IPS-18c (cell line): ENCODE data around the gene FDXACB1.

Experiments
- H3K4me3 ChIP-seq: 2 replicates; pipeline ENCODE4 v1.7.0; 2013; ENCODE audit warnings: low read depth, mild to moderate bottlenecking, low read length, moderate library complexity; ENCODE audit not compliant: insufficient read depth
- H3K9me3 ChIP-seq: one replicate; pipeline ENCODE4 v1.6.1; 2013; ENCODE audit warnings: mild to moderate bottlenecking, low read length, moderate library complexity; ENCODE audit not compliant: control insufficient read depth, insufficient read depth

The FDXACB1 gene

DNA sequence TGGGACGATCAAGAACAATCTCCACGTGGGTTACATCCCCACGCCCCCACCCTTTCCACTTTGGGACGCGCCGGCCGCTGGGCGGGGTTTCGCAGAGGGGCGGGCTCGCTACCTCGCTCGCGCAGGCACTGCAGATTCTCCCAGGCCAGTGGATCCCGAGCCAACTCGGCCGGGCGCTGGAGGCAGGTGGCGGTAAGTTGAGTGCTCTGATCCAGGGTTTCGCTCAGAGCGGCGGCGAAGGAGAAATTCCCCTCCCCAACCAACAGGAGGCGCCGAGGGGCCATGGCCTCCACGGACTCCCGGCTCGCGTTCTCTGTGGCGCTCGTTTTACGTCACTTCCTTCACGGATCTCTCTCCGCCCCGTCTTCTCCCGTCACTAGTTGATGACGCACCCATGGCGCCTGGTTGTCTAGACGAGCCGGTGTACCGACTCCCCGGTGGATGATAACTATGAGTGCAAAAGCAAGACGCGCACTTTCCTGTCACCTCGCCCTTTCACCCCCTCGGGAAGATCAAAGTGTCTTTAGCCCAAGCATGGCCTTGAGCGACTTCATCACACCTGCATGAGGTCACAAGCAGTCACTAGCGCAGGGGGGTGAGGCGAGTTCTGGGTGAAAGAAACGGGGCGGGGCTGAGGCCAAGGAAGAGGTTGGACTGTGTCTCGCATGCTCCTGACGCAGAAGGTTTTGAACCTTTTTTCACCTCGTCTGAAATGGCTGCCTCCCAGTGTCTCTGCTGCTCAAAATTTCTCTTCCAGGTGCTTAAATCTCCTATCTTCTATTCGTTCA is at the start of gene FDXACB1, which contains the start of gene CFAP68:
TSS of gene FDXACB1 (minus strand) at position 317 of the 788 bp plus-strand sequence. CDS start at position 284, 33 bp downstream.
TSS of gene CFAP68 (plus strand) at position 693 of the 788 bp plus-strand sequence. CDS start at position 713, 20 bp downstream.
- H3K4me3 ChIP-seq: peak within 1 kb of the TSS; percentile 82
- no peaks in the 10 kb centered on the region for H3K9me3 ChIP-seq

DNA sequence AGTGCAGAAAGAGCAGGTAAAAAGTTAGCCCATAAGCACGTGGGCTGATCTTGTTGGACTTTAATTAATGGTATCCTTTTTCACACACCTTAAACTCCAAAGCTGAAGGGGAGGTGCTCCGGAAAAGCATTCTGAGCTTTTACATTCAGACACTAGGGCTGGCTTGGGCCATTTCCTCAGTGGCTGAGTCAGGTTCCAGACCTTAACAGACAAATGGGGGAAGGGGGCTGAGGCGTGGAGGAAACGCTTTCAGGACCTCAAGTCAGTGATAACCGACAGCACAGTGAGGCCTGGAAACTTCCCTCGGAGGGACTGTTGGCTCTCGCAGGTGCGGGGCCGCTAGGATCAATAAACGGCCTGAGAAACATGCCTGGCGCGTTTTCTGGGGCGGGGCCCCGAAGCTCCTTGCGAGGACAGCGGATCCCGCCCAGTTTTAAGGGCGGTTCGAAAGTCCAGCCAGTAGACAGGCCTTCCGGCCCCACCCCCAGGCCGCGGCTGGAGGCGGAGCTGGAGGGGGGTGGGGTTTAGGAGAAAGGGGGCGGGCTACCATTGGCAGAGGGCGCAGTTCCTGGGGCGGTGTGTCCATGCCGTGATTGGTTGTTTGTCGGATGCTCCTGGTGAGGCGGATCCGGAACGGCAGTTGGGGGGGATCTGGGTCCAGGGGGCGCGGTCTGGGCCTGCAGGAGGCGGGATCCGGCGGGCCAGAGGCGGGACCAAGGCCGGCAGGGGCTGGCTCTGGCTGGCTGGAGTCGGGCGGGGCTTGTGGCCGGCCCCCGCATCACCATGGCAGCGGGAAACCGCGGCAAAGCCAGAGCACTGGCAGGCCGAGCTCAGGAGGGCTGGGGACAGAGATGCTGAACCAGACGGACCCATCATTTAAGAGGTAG is 47.8 kb upstream of the FDXACB1 start:
- peak overlapping the region; percentile 56 for H3K4me3 ChIP-seq
- no peaks in the 10 kb centered on the region for H3K9me3 ChIP-seq

GRCh38 chr11:111925953-111926352 is 47.0 kb upstream of the FDXACB1 start:
- Histone ChIP-seq H3K4me3 (no peak overlapping the region), H3K9me3 (no peaks in the 10 kb centered on the region)

DNA sequence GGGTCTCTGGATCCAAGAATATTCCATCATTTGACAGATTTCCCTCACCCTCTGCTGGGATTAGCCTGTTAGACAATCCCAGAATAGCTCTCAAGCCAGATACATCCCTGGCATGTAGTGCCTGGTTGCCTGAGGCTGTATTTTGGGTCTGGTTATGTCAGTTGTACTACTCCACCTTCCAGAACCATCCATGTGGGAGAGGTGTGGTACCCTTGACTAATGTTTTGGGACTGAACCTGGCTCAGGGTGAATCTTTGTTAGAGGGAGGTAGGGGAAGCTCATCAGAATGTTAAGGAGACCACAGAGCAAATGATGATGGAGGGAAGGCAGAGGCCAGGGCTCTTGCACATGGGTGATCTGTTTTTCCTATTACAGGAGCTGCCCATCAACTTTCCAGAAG is 45.0 kb upstream of the FDXACB1 start:
- H3K9me3 ChIP-seq: no peaks in the 10 kb centered on the region
- H3K4me3 ChIP-seq: no peak overlapping the region

GRCh38 chr11:111923351-111923788 is 44.4 kb upstream of the FDXACB1 start:
- H3K4me3 ChIP-seq: no peak overlapping the region
- H3K9me3 ChIP-seq: no peaks in the 10 kb centered on the region

DNA sequence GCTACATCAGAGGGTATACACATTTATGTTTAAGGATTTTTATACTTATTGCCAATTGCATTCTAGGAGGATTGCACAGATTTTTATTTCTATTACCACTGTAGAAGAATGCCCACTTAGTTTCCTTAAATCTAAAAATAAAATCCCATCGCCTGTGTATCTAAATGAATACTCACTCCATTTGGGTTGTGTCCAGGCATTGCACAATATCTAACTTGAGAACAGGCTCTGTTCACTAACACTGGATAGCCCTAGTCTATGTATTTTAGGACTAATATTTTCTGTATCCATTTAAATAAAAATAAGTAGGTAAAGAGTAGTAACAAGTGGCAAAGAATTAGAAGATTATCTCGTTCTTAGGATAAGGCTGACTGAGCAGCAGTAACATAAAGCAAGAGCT is 43.8 kb upstream of the FDXACB1 start:
- no peak overlapping the region for H3K4me3 ChIP-seq
- no peaks in the 10 kb centered on the region for H3K9me3 ChIP-seq

DNA sequence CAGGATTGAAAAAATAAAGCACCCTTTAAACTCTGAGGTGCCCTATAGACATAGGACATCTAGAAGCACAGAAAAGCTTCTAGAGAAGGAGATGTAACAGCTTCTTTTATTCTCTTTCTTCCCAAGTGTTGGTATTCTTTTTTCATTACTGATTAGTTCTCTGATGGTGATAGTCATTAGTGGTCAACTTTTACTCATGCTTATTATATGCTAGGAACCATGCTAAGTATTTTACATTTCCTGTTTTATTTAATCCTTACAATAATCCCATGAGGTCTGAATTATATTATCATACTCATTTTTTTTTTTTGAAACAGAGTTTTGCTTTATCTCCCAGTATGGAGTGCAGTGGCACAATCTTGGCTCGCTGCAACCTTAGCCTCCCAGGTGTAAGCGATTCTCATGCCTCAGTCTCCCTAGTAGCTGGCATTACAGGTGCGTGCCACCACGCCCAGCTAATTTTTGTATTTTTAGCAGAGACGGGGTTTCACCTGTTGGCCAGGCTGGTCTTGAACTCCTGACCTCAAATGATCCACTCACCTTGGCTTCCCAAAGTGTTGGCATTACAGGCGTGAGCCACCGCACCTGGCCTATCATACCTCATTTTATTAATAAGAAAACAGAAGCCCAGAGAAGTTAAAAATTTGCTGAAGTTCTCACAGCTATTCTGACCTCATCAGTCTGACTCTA is 42.7 kb upstream of the FDXACB1 start:
- Histone ChIP-seq H3K9me3 (no peaks in the 10 kb centered on the region), H3K4me3 (no peak overlapping the region)

DNA sequence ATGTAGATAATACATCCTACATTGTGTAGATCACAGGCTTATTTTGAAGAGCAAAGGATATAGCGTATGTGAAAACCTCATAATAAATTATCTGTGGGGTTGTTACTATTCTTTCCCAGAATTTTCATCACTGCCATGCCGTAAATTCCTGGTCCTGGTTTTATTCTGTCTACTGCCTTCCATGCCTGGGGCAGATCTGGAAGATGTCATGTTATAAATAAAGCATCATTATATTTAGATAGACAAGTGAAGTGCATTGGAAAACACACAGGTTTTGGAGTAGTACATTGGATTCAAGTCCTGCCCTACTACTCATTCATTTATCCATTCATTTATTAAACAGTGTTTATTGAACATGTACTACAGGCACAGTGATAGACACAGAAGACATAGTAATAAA is 41.9 kb upstream of the FDXACB1 start:
- no peaks in the 10 kb centered on the region for H3K9me3 ChIP-seq
- no peak overlapping the region for H3K4me3 ChIP-seq

DNA sequence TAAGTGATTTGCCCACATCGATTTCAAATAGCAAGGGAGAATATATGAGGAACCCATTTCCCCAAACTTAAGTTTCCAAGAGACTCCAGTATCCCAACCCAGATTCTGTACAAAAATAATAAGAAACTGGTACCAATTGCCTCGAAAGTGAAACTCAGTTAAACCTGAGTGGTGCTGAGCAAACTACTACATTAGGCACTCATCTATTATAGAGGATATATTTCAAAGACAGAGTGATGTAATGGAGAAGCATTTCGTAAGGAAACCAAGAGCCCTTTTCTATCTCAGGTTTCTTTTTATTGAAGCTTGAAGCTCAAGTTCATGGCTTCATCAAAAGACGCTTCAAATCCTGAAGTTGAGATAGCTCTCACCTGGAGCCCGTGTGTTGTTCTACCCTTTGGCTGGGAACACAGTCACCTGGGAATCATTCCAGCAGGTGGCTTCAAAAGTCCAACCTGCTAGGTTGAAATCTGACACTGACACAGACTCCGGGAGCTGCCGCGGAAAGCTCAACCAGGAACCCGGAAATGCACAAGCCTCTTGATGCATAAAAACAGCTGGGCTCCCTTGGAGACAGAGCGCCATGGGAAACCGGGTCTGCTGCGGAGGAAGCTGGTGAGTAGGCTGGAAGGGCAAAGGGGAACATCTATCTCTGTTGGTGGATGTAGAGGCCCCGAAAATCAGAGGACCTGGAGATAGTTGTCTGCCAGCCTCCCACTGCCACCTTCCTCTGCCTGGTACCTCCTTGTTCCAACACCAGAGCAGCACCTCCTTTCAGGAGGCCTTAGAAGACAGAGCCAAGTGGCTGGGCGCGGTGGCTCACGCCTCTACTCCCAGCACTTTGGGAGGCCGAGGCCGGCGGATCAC is 39.7 kb upstream of the FDXACB1 start, which contains the start of gene C11orf52:
TSS of gene C11orf52 (plus strand) at position 524 of the 867 bp plus-strand sequence. CDS start at position 584, 60 bp downstream.
- no peaks in the 10 kb centered on the region for H3K9me3 ChIP-seq
- H3K4me3 ChIP-seq: 0 out of 2 replicates have a peak within 1 kb of the TSS, but pooled peaks have one; percentile 16

DNA sequence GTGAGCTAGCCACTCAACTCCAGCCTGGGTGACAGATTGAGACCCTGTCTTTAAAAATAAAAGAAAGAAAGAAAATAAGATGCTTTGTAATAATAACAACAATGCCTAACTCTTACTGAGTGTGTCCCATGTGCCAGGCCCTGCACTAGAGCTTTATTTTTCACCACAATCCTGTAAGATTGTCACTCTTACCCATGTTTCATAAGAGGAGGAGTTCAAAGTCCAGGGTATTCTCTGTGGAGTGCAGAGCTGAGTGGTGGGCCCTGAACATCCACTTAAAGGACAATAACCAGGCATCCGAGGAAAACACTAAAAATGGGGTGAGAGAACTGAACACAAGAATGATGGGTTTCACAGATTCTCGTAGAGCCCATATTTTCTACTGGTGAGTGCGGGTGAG is 38.8 kb upstream of the FDXACB1 start:
- H3K4me3 ChIP-seq: no peak overlapping the region

GRCh38 chr11:111917312-111917711 is 38.3 kb upstream of the FDXACB1 start:
- Histone ChIP-seq H3K9me3 (no peaks in the 10 kb centered on the region), H3K4me3 (no peak overlapping the region)

More for the DNA sequence above, 38.8 kb upstream of the FDXACB1 start:
- H3K9me3 ChIP-seq: no peaks in the 10 kb centered on the region

DNA sequence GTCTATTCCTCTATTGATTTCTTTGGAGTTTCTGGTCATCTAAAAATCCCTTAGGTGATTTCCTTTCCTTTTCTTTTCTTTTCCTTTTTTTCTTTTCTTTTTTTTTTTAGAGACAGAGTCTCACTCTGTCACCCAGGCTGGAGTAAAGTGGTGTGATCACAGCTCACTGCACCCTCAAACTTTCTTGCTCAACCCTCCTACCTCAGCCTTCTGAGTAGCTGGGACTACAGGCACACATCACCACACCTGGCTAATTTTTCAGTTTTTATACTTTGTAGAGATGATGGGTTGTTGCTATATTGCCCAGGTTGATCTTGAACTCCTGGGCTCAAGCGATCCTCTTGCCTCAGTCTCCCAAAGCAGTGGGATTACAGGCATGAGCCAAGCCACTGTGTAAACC is 37.8 kb upstream of the FDXACB1 start:
- no peaks in the 10 kb centered on the region for H3K9me3 ChIP-seq
- no peak overlapping the region for H3K4me3 ChIP-seq

DNA sequence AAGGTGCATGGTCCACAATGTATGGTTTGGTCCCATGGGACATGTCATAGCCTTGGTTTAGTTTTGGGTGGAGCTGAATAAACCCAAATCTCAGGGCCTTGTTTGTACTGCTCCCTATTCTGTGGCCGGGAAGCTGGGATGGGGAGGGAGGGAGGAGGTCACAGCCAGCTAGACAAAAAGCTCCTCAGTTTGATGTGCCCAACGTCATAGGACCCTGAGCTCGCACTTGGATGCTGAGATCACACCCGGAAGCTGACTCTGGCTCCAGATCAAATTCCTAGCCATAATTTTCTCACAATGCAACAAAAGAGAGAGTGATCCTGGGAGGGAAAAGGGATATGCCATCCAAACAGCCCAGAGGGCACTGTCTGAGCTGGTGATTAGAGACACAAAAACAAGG is 35.0 kb upstream of the FDXACB1 start:
- H3K9me3 ChIP-seq: no peaks in the 10 kb centered on the region
- H3K4me3 ChIP-seq: no peak overlapping the region

- H3K9me3 ChIP-seq: no peaks in the 10 kb centered on the region
- no peak overlapping the region for H3K4me3 ChIP-seq
Observed at GRCh38 chr11:111913031-111913861, 34.3 kb upstream of the FDXACB1 start.

DNA sequence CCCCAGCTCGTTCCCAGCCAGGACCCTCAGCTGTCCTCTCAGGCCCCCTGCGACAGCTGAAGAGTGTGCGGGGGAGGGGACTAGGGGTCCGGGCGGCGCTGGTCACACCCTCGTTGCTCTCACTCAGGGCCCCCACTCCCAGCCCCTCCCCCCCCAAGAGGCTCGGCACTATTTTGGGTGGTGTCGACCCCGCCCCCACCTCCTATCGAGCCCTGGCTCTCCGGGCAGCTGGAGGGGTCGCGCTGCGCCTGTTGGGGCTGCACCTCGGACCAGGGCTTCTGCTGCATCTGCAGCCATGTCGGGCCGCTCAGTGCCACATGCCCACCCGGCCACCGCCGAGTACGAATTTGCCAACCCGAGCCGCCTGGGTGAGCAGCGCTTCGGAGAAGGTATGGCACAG is 33.6 kb upstream of the FDXACB1 start, which contains the start of gene HSPB2:
TSS of gene HSPB2 (plus strand) at position 200 of the 400 bp plus-strand sequence. CDS start at position 296, 96 bp downstream.
- H3K4me3 ChIP-seq: 0 out of 2 replicates have a peak within 1 kb of the TSS, but pooled peaks have one; percentile 5
- H3K9me3 ChIP-seq: no peaks in the 10 kb centered on the region
